Peyer's patch (tissue), 4 donors: ENCODE results near the gene RPLP2. TPM values are rescaled to one million over a fixed set of nuclear protein-coding genes. Genes with fewer than 3 reads are reported as not detected.

Source experiments
- DNase-seq, 3 donors: peaks; one replicate each; pipeline ENCODE4 v3.0.0-alpha.2; 2017 to 2019
- H3K27ac ChIP-seq, 4 donors: fragments of 200-600 bp; sonication (generic); one replicate each; pipeline ENCODE4 v1.5.1; 2016 to 2019
- H3K27me3 ChIP-seq, 2 donors: fragments of 200-600 bp; sonication (generic); one replicate each; pipeline ENCODE4 v1.5.1; 2019
- H3K36me3 ChIP-seq, 3 donors: fragments of 200-600 bp; sonication (generic); one replicate each; pipeline ENCODE4 v1.5.1; 2016 to 2019
- H3K4me1 ChIP-seq, 4 donors: fragments of 200-600 bp; sonication (generic); one replicate each; pipeline ENCODE4 v1.5.1; 2016 to 2019
- H3K4me3 ChIP-seq, 4 donors: fragments of 200-600 bp; sonication (generic); 1 replicate in 3 of 4; 2 replicates in 1 of 4; pipeline ENCODE4 v1.5.1; 2016 to 2019; ENCODE audit warnings: mild to moderate bottlenecking in 1 of 4
- H3K9me3 ChIP-seq, 4 donors: fragments of 200-600 bp; sonication (generic); one replicate each; pipeline ENCODE4 v1.5.1; 2016 to 2019; ENCODE audit warnings: mild to moderate bottlenecking in 1 of 4
- CTCF ChIP-seq, 6 experiments: fragments of 450-650 bp in 4 of 6; fragments of 200-600 bp in 2 of 6; sonication (generic) in 1 of 6; IDR thresholded peaks; one replicate each; pipeline ENCODE4 v1.5.1; 2017 to 2019; ENCODE audit warnings: antibody characterized with exemption in 6 of 6, mild to moderate bottlenecking in 3 of 6, moderate library complexity in 1 of 6
- POLR2A ChIP-seq, 2 donors: fragments of 450-650 bp; IDR thresholded peaks; one replicate each; pipeline ENCODE4 v1.5.1; 2017; ENCODE audit warnings: antibody characterized with exemption in 2 of 2, mild to moderate bottlenecking in 2 of 2, moderate library complexity in 2 of 2
- total RNA-seq, 4 donors: library from RNA; depleted of rRNA; stranded (reverse); fragments of >200 nt; gene quantifications; one replicate each; pipeline ENCODE4 v1.1.0, GENCODE V29; 2016

The RPLP2 gene
- total RNA-seq, 4 donors from 2014 or later: 261 to 1,717 (median 510) TPM

- TF ChIP-seq CTCF (IDR thresholded peaks at IDR 0.05) (no peak), POLR2A (IDR thresholded peaks at IDR 0.05) (no peak)
- Histone ChIP-seq H3K4me1 (peaks cover 5 to 37% (median 27%) of the 10 kb centered on the region in 4 donors), H3K4me3 (no peak overlapping the region), H3K27ac (no peak overlapping the region), H3K9me3 (no peaks in the 10 kb centered on the region), H3K27me3 (peaks cover 0 to 8% of the 10 kb centered on the region in 2 donors), H3K36me3 (peaks cover 0 to 21% (median 0%) of the 10 kb centered on the region in 3 donors)
- no peak for DNase-seq
These were observed 17.3 kb upstream of the RPLP2 start for GRCh38 chr11:792535-792821.

GRCh38 chr11:792873-793272, 16.9 kb upstream of the RPLP2 start:
- TF ChIP-seq POLR2A (IDR thresholded peaks at IDR 0.05) (no peak), CTCF (IDR thresholded peaks at IDR 0.05) (no peak)
- H3K9me3 ChIP-seq: no peaks in the 10 kb centered on the region
- peaks cover 0 to 8% of the 10 kb centered on the region in 2 donors for H3K27me3 ChIP-seq
- H3K36me3 ChIP-seq: peaks cover 0 to 21% (median 0%) of the 10 kb centered on the region in 3 donors
- no peak overlapping the region for H3K4me3 ChIP-seq
- no peak overlapping the region for H3K27ac ChIP-seq
- DNase-seq: no peak
- peaks cover 5 to 37% (median 27%) of the 10 kb centered on the region in 4 donors for H3K4me1 ChIP-seq

- H3K4me1 ChIP-seq: peaks cover 5 to 41% (median 31%) of the 10 kb centered on the region in 4 donors
- peaks cover 0 to 21% (median 0%) of the 10 kb centered on the region in 3 donors for H3K36me3 ChIP-seq
- H3K27me3 ChIP-seq: peaks cover 0 to 8% of the 10 kb centered on the region in 2 donors
- no peak overlapping the region for H3K27ac ChIP-seq
- TF ChIP-seq POLR2A (IDR thresholded peaks at IDR 0.05) (no peak), CTCF (IDR thresholded peaks at IDR 0.05) (no peak)
- no peak overlapping the region for H3K4me3 ChIP-seq
- no peaks in the 10 kb centered on the region for H3K9me3 ChIP-seq
- DNase-seq: no peak
These were observed 16.2 kb upstream of the RPLP2 start for GRCh38 chr11:793556-793955.

GRCh38 chr11:794013-794765, 15.6 kb upstream of the RPLP2 start:
- Histone ChIP-seq H3K9me3 (no peaks in the 10 kb centered on the region), H3K4me3 (no peak overlapping the region), H3K27me3 (peaks cover 0 to 8% of the 10 kb centered on the region in 2 donors), H3K4me1 (peaks cover 5 to 42% (median 31%) of the 10 kb centered on the region in 4 donors), H3K36me3 (peaks cover 0 to 25% (median 0%) of the 10 kb centered on the region in 3 donors), H3K27ac (no peak overlapping the region)
- TF ChIP-seq POLR2A (IDR thresholded peaks at IDR 0.05): no peak
- no peak for TF ChIP-seq CTCF (IDR thresholded peaks at IDR 0.05)
- DNase-seq: no peak

GRCh38 chr11:794766-795633, 14.8 kb upstream of the RPLP2 start:
- peak in 1 of 3 donors; percentile 65 for DNase-seq
- peak overlapping the region; percentile 87 to 98 (median 92) for H3K27ac ChIP-seq
- peak overlapping the region; percentile 71 to 88 (median 78) for H3K4me3 ChIP-seq

More at GRCh38 chr11:794766-795633, 14.8 kb upstream of the RPLP2 start:
- H3K4me1 ChIP-seq: peaks cover 5 to 34% (median 28%) of the 10 kb centered on the region in 4 donors
- peaks cover 0 to 33% (median 0%) of the 10 kb centered on the region in 3 donors for H3K36me3 ChIP-seq
- TF ChIP-seq CTCF (IDR thresholded peaks at IDR 0.05) (no peak), POLR2A (IDR thresholded peaks at IDR 0.05) (no peak)
- no peaks in the 10 kb centered on the region for H3K9me3 ChIP-seq
- no peaks in the 10 kb centered on the region for H3K27me3 ChIP-seq
